Thyroid gland (tissue), 4 donors: ENCODE measurements around the gene SLC35F2.

Source experiments
- CTCF ChIP-seq, 6 experiments: fragments of 200-600 bp in 3 of 6; fragments of 450-650 bp in 3 of 6; sonication (generic) in 3 of 6; IDR thresholded peaks; one replicate each; pipeline ENCODE4 v1.5.1; 2016 to 2019; ENCODE audit warnings: antibody characterized with exemption in 6 of 6, mild to moderate bottlenecking in 2 of 6, inconsistent platforms in 1 of 6, moderate library complexity in 1 of 6
- POLR2A ChIP-seq, 2 donors: fragments of 450-650 bp; IDR thresholded peaks; one replicate each; pipeline ENCODE4 v1.6.1; 2017; ENCODE audit warnings: antibody characterized with exemption in 2 of 2, mild to moderate bottlenecking in 2 of 2, moderate library complexity in 1 of 2

- TF ChIP-seq CTCF (IDR thresholded peaks at IDR 0.05) (no peak), POLR2A (IDR thresholded peaks at IDR 0.05) (no peak)
These were observed 6.8 kb downstream of the SLC35F2 start for GRCh38 chr11:107851704-107852310.
